A673 (cell line): ENCODE results near the gene KRT79. TPM values are rescaled to one million over a fixed set of nuclear protein-coding genes. Genes with fewer than 3 reads are reported as not detected.

ENCODE experiments used
- BruUV-seq: library from RNA; stranded (reverse); fragments of 400-500 nt; replicated peaks from 2 replicates; lab custom pipeline; 2021; lab: Mats Ljungman, UMichigan
- CTCF ChIA-PET: fragments of 300-600 bp; sonication (Branson Sonifier 250); formaldehyde crosslinking; loops from one replicate; lab custom pipeline; 2022; ENCODE audit warnings: antibody characterized with exemption; lab: Charles Lee
- POLR2A ChIA-PET: fragments of 300-600 bp; sonication (Branson Sonifier 250); formaldehyde crosslinking; loops from one replicate; lab custom pipeline; 2022; ENCODE audit warnings: antibody characterized with exemption; ENCODE audit not compliant: low non-redundant PET; lab: Charles Lee
- DNase-seq: peaks from one replicate; pipeline ENCODE4 v3.0.0-alpha.2; 2015; ENCODE audit warnings: low spot score
- H3K27ac ChIP-seq: fragments of 200-600 bp; sonication (generic); 2 replicates; pipeline ENCODE4 v1.5.1; 2016; ENCODE audit warnings: mixed run types, low read depth, mild to moderate bottlenecking, mixed read lengths, antibody characterized with exemption, low read length; ENCODE audit not compliant: poor library complexity, severe bottlenecking
- H3K27me3 ChIP-seq: fragments of 200-600 bp; sonication (generic); replicated peaks from 2 replicates; pipeline ENCODE4 v1.6.1; 2017; ENCODE audit warnings: mixed run types, low read depth, mild to moderate bottlenecking, mixed read lengths, antibody characterized with exemption, low read length; ENCODE audit not compliant: insufficient read depth, poor library complexity
- H3K36me3 ChIP-seq: fragments of 200-600 bp; sonication (generic); 2 replicates; pipeline ENCODE4 v1.6.1; 2016; ENCODE audit warnings: mixed run types, mild to moderate bottlenecking, mixed read lengths, antibody characterized with exemption, low read length; ENCODE audit not compliant: insufficient read depth, poor library complexity, severe bottlenecking
- H3K4me1 ChIP-seq: fragments of 200-600 bp; sonication (generic); 2 replicates; pipeline ENCODE4 v1.6.1; 2017; ENCODE audit warnings: mixed run types, mild to moderate bottlenecking, mixed read lengths, antibody characterized with exemption, low read length; ENCODE audit not compliant: insufficient read depth, poor library complexity, severe bottlenecking
- H3K4me3 ChIP-seq: fragments of 200-600 bp; sonication (generic); 2 replicates; pipeline ENCODE4 v1.5.1; 2016; ENCODE audit warnings: low read depth, mixed run types, mild to moderate bottlenecking, mixed read lengths, low read length; ENCODE audit not compliant: poor library complexity, severe bottlenecking
- H3K9me3 ChIP-seq: fragments of 200-600 bp; sonication (generic); 2 replicates; pipeline ENCODE4 v1.6.1; 2016; ENCODE audit warnings: mixed run types, low read depth, mild to moderate bottlenecking, mixed read lengths, antibody characterized with exemption, low read length; ENCODE audit not compliant: poor library complexity, severe bottlenecking
- CTCF ChIP-seq: fragments of 300-800, 200-600 bp; sonication (generic); conservative IDR thresholded peaks from 2 replicates; pipeline ENCODE4 v1.5.1; 2017; ENCODE audit warnings: low read depth, mild to moderate bottlenecking, antibody characterized with exemption, low read length, moderate library complexity, mixed read lengths
- EZH2 ChIP-seq: fragments of 200-600 bp; sonication (generic); IDR thresholded peaks from 2 replicates; pipeline ENCODE4 v1.6.1; 2017; ENCODE audit warnings: borderline replicate concordance, low read depth, mild to moderate bottlenecking, mixed read lengths, antibody characterized with exemption, low read length; ENCODE audit not compliant: poor library complexity, severe bottlenecking
- intact Hi-C: fragments of 100-400 bp; cut with micrococcal nuclease; formaldehyde crosslinking; loops from one replicate; pipeline ENCODE4 v1.10.0; 2022; ENCODE audit not compliant: unreplicated experiment
- total RNA-seq: library from RNA; stranded (reverse); gene quantifications from 2 replicates; pipeline ENCODE4 v1.2.3, GENCODE V29; 2021

KRT79 gene
- total RNA-seq, 1 experiment from 2014 or later: not detected

GRCh38 chr12:52821826-52822660 is 12.1 kb downstream of the KRT79 start:
- no peaks in the 10 kb centered on the region for H3K27me3 ChIP-seq
- intact Hi-C loops: no loop called here
- no peak for DNase-seq
- H3K36me3 ChIP-seq: no peaks in the 10 kb centered on the region
- ChIA-PET POLR2A (no interaction called here), CTCF (no interaction called here)
- H3K9me3 ChIP-seq: no peaks in the 10 kb centered on the region
- no TSS peak for BruUV-seq
- no peak overlapping the region for H3K4me3 ChIP-seq
- TF ChIP-seq CTCF: no peak
- no peak for TF ChIP-seq EZH2
- no peak overlapping the region for H3K27ac ChIP-seq
- no peaks in the 10 kb centered on the region for H3K4me1 ChIP-seq

GRCh38 chr12:52821071-52821730 is 12.9 kb downstream of the KRT79 start:
- TF ChIP-seq EZH2 (no peak), CTCF (no peak)
- POLR2A ChIA-PET: no interaction called here
- Histone ChIP-seq H3K9me3 (no peaks in the 10 kb centered on the region), H3K27ac (no peak overlapping the region), H3K36me3 (no peaks in the 10 kb centered on the region), H3K4me3 (no peak overlapping the region), H3K27me3 (no peaks in the 10 kb centered on the region), H3K4me1 (no peaks in the 10 kb centered on the region)
- CTCF ChIA-PET: no interaction called here
- DNase-seq: no peak
- intact Hi-C loops: no loop called here
- BruUV-seq: no TSS peak

- ChIA-PET POLR2A (no interaction called here), CTCF (no interaction called here)
- TF ChIP-seq CTCF: no peak
- TF ChIP-seq EZH2: no peak
- intact Hi-C loops: no loop called here
- H3K9me3 ChIP-seq: no peaks in the 10 kb centered on the region
- H3K4me3 ChIP-seq: no peak overlapping the region
- no peak overlapping the region for H3K27ac ChIP-seq
- no peaks in the 10 kb centered on the region for H3K4me1 ChIP-seq
- no peaks in the 10 kb centered on the region for H3K27me3 ChIP-seq
- DNase-seq: no peak
- no peaks in the 10 kb centered on the region for H3K36me3 ChIP-seq
- BruUV-seq: no TSS peak
Observed at GRCh38 chr12:52820521-52820920, 13.6 kb downstream of the KRT79 start.
